Esophagus squamous epithelium (tissue), 5 donors: Measurements from ENCODE around the gene CAPRIN1. TPM values are rescaled to one million over a fixed set of nuclear protein-coding genes. Genes with fewer than 3 reads are reported as not detected.
"Not testable (repeated sequence)": the region's sequence is repeated elsewhere in the genome, so short reads cannot be mapped to it uniquely, and the experiment has no call there.

Experiments
- DNase-seq: peaks from one replicate; lab custom pipeline; 2025; lab: John Stamatoyannopoulos, UW
- H3K27ac ChIP-seq, 4 donors: fragments of 200-600 bp; sonication (generic); one replicate each; pipeline ENCODE4 v1.5.1; 2016 to 2019; ENCODE audit warnings: mild to moderate bottlenecking in 1 of 4
- H3K27me3 ChIP-seq, 4 donors: fragments of 200-600 bp; sonication (generic); 1 replicate in 3 of 4; 2 replicates in 1 of 4; pipeline versions ENCODE4 v1.5.1 to v1.6.0; 2017 to 2021; ENCODE audit warnings: antibody characterized with exemption in 1 of 4
- H3K36me3 ChIP-seq, 3 donors: fragments of 200-600 bp; sonication (generic); one replicate each; pipeline ENCODE4 v1.5.1; 2016 to 2019
- H3K4me1 ChIP-seq, 3 donors: fragments of 200-600 bp; sonication (generic); one replicate each; pipeline ENCODE4 v1.5.1; 2017 to 2019
- H3K4me3 ChIP-seq, 4 donors: fragments of 200-600 bp; sonication (generic); 1 replicate in 3 of 4; 2 replicates in 1 of 4; pipeline ENCODE4 v1.5.1; 2016 to 2019; ENCODE audit warnings: mild to moderate bottlenecking in 2 of 4, moderate library complexity in 1 of 4
- H3K9me3 ChIP-seq, 3 donors: fragments of 200-600 bp; sonication (generic); one replicate each; pipeline ENCODE4 v1.5.1; 2016 to 2019
- CTCF ChIP-seq, 6 experiments: fragments of 450-650 bp in 4 of 6; fragments of 200-600 bp in 2 of 6; sonication (generic) in 2 of 6; IDR thresholded peaks; one replicate each; pipeline ENCODE4 v1.5.1; 2016 to 2019; ENCODE audit warnings: antibody characterized with exemption in 6 of 6, mild to moderate bottlenecking in 4 of 6, moderate library complexity in 4 of 6
- POLR2A ChIP-seq, 4 donors: fragments of 450-650 bp; IDR thresholded peaks; one replicate each; pipeline ENCODE4 v1.6.1; 2017; ENCODE audit warnings: antibody characterized with exemption in 4 of 4, mild to moderate bottlenecking in 4 of 4, moderate library complexity in 3 of 4
- WGBS, 2 donors: methylation state at CpG; one replicate each; pipeline ENCODE4 v1.1.5; 2018; 5-methylcytosine and 5-hydroxymethylcytosine counted together
- intact Hi-C: fragments of 100-400 bp; cut with DNase I; formaldehyde crosslinking; loops from one replicate; pipeline ENCODE4 v1.15.0; 2022
- total RNA-seq, 4 donors: library from RNA; depleted of rRNA; stranded (reverse); fragments of >200 nt; gene quantifications; one replicate each; pipeline ENCODE4 v1.1.0, GENCODE V29; 2016
- donor health status: DM: yes; HTN: yes; CAD: no.

The CAPRIN1 gene
- total RNA-seq, 4 donors from 2014 or later = 94.1 to 151 (median 132) TPM

GRCh38 chr11:34050581-34051348 is 766 bp upstream of the CAPRIN1 start:
- Histone ChIP-seq H3K9me3 (no peaks in the 10 kb centered on the region), H3K27ac (peak overlapping the region; percentile 97 to 99 (median 98)), H3K4me3 (peak overlapping the region; percentile 91 to 97 (median 96)), H3K27me3 (no peaks in the 10 kb centered on the region), H3K4me1 (peaks cover 0 to 36% (median 24%) of the 10 kb centered on the region in 3 donors), H3K36me3 (peaks cover 0 to 14% (median 0%) of the 10 kb centered on the region in 3 donors)
- no peak for DNase-seq
- 6 to 7% methylated on average over 11 to 13 of the region's 14 CpGs for WGBS, 2 donors
- intact Hi-C loops = loop anchor here (10.0 kb wide), 1 partner anchor 54 kb away; the partner anchor contains the start of gene NAT10
- TF ChIP-seq POLR2A (IDR thresholded peaks at IDR 0.05) = no peak
- no peak for TF ChIP-seq CTCF (IDR thresholded peaks at IDR 0.05)

GRCh38 chr11:34052036-34052607 is 591 bp downstream of the CAPRIN1 start:
- Histone ChIP-seq H3K27ac (peak overlapping the region; percentile 97 to 99 (median 98)), H3K27me3 (no peaks in the 10 kb centered on the region), H3K9me3 (no peaks in the 10 kb centered on the region), H3K4me1 (peaks cover 0 to 50% (median 35%) of the 10 kb centered on the region in 3 donors), H3K4me3 (peak overlapping the region; percentile 91 to 97 (median 96)), H3K36me3 (peaks cover 0 to 17% (median 0%) of the 10 kb centered on the region in 3 donors)
- intact Hi-C loops = loop anchor here (10.0 kb wide), 1 partner anchor 53 kb away; the partner anchor contains the start of gene NAT10
- peak; percentile 36 for DNase-seq
- no peak for TF ChIP-seq CTCF (IDR thresholded peaks at IDR 0.05)
- TF ChIP-seq POLR2A (IDR thresholded peaks at IDR 0.05) = peak in 2 of 4 donors; percentile 19 to 57
- WGBS, 2 donors = 0% methylated on average over 17 to 25 of the region's 82 CpGs

GRCh38 chr11:34052608-34053160 is 1.2 kb downstream of the CAPRIN1 start:
- 0% methylated on average over 7 to 31 of the region's 40 CpGs for WGBS, 2 donors
- Histone ChIP-seq H3K4me1 (peaks cover 0 to 55% (median 41%) of the 10 kb centered on the region in 3 donors), H3K27ac (peak overlapping the region; percentile 97 to 99 (median 98)), H3K36me3 (peaks cover 0 to 21% (median 0%) of the 10 kb centered on the region in 3 donors), H3K27me3 (no peaks in the 10 kb centered on the region), H3K9me3 (no peaks in the 10 kb centered on the region), H3K4me3 (peak overlapping the region; percentile 91 to 97 (median 96))
- peak; percentile 8 for DNase-seq
- TF ChIP-seq POLR2A (IDR thresholded peaks at IDR 0.05) (no peak), CTCF (IDR thresholded peaks at IDR 0.05) (no peak)
- intact Hi-C loops = loop anchor here (10.0 kb wide), 1 partner anchor 52 kb away; the partner anchor contains the start of gene NAT10

- 0% methylated on average over 6 to 22 of the region's 24 CpGs for WGBS, 2 donors
- TF ChIP-seq POLR2A (IDR thresholded peaks at IDR 0.05) = peak in 1 of 4 donors; percentile 31
- no peak for TF ChIP-seq CTCF (IDR thresholded peaks at IDR 0.05)
- Histone ChIP-seq H3K27me3 (no peaks in the 10 kb centered on the region), H3K4me3 (peak overlapping the region; percentile 91 to 97 (median 96)), H3K4me1 (peaks cover 0 to 61% (median 43%) of the 10 kb centered on the region in 3 donors), H3K9me3 (no peaks in the 10 kb centered on the region), H3K36me3 (peaks cover 0 to 27% (median 0%) of the 10 kb centered on the region in 3 donors), H3K27ac (peak overlapping the region; percentile 97 to 99 (median 98))
- intact Hi-C loops = loop anchor here (10.0 kb wide), 1 partner anchor 52 kb away; the partner anchor contains the start of gene NAT10
- peak; percentile 9 for DNase-seq
These were observed 1.7 kb downstream of the CAPRIN1 start for GRCh38 chr11:34053161-34053686.

GRCh38 chr11:34054351-34054750 is 2.8 kb downstream of the CAPRIN1 start:
- H3K27me3 ChIP-seq, DNase-seq, H3K9me3 ChIP-seq: not testable (repeated sequence)
- Histone ChIP-seq H3K27ac (peak overlapping the region in 2 of 4 donors; percentile 97 to 98), H3K36me3 (peaks cover 0 to 32% (median 0%) of the 10 kb centered on the region in 3 donors), H3K4me3 (peak overlapping the region in 2 of 4 donors; percentile 91 to 97), H3K4me1 (peaks cover 0 to 72% (median 53%) of the 10 kb centered on the region in 3 donors)
- intact Hi-C loops = loop anchor here (10.0 kb wide), 1 partner anchor 50 kb away; the partner anchor contains the start of gene NAT10
- WGBS, 2 donors = 82 to 83% methylated on average over 11 of the region's 11 CpGs
